GM18907 (cell line): ENCODE data around the gene SAPCD2.

ENCODE experiments used
- ATAC-seq: cut with Tn5 transposase; IDR thresholded peaks from one replicate; pipeline ENCODE4 v1.9.1; 2021; ENCODE audit warnings: mild to moderate bottlenecking, moderate library complexity; ENCODE audit not compliant: unreplicated experiment

The SAPCD2 gene

GRCh38 chr9:137049544-137050449 lies 20.6 kb downstream of the SAPCD2 start:
- ATAC-seq = no peak

- ATAC-seq = no peak
Measured at GRCh38 chr9:137048655-137049543, 21.5 kb downstream of the SAPCD2 start.

GRCh38 chr9:137046088-137046787 lies 24.1 kb downstream of the SAPCD2 start, which contains the start of gene NPDC1:
Gene NPDC1, minus strand, starts transcription at chr9:137046177. Its CDS starts 188 bp downstream, at chr9:137045989.
- no peak for ATAC-seq

- ATAC-seq = no peak
Measured at GRCh38 chr9:137045294-137046087, 24.9 kb downstream of the SAPCD2 start.

GRCh38 chr9:137044502-137045177 lies 25.7 kb downstream of the SAPCD2 start:
- no peak for ATAC-seq

GRCh38 chr9:137044037-137044436 lies 26.3 kb downstream of the SAPCD2 start:
- ATAC-seq = no peak

GRCh38 chr9:137042751-137043727 lies 27.3 kb downstream of the SAPCD2 start:
- ATAC-seq = no peak

- no peak for ATAC-seq
Measured at GRCh38 chr9:137041124-137041523, 29.2 kb downstream of the SAPCD2 start.

GRCh38 chr9:137040568-137040967 lies 29.8 kb downstream of the SAPCD2 start:
- no peak for ATAC-seq

- ATAC-seq = no peak
Measured at GRCh38 chr9:137039611-137040366, 30.6 kb downstream of the SAPCD2 start.

GRCh38 chr9:137038916-137039315 lies 31.4 kb downstream of the SAPCD2 start:
- no peak for ATAC-seq

GRCh38 chr9:137037483-137037882 lies 32.9 kb downstream of the SAPCD2 start:
- no peak for ATAC-seq

- no peak for ATAC-seq
Measured at GRCh38 chr9:137037035-137037434, 33.3 kb downstream of the SAPCD2 start.

GRCh38 chr9:137035937-137036336 lies 34.4 kb downstream of the SAPCD2 start:
- no peak for ATAC-seq

- ATAC-seq = no peak
Measured at GRCh38 chr9:137035507-137035834, 34.9 kb downstream of the SAPCD2 start.

- ATAC-seq = peak; percentile 48
Measured at GRCh38 chr9:137034709-137035506, 35.4 kb downstream of the SAPCD2 start.
